ENCODE measurements around the gene PGRMC2.
"Not testable (repeated sequence)": the region's sequence is repeated elsewhere in the genome, so short reads cannot be mapped to it uniquely, and the experiment has no call there.

PGRMC2 gene

GRCh38 chr4:128265550-128265949 lies 22.1 kb downstream of the PGRMC2 start:
- not testable (repeated sequence) for DNase-seq

GRCh38 chr4:128259889-128260288 lies 27.7 kb downstream of the PGRMC2 start:
- DNase-seq, result not testable (repeated sequence)

GRCh38 chr4:128258166-128258565 lies 29.4 kb downstream of the PGRMC2 start:
- DNase-seq, result not testable (repeated sequence)

- no peak for DNase-seq
These were observed 31.1 kb downstream of the PGRMC2 start for GRCh38 chr4:128256539-128256938.

- no peak for DNase-seq
These were observed 31.7 kb downstream of the PGRMC2 start for GRCh38 chr4:128255906-128256305.

- no peak for DNase-seq
These were observed 37.6 kb downstream of the PGRMC2 start for GRCh38 chr4:128249787-128250668.

GRCh38 chr4:128247906-128248305 lies 39.7 kb downstream of the PGRMC2 start:
- no peak for DNase-seq

GRCh38 chr4:128245391-128245790 lies 42.2 kb downstream of the PGRMC2 start:
- DNase-seq, result not testable (repeated sequence)

GRCh38 chr4:128244379-128244778 lies 43.2 kb downstream of the PGRMC2 start:
- no peak for DNase-seq

- no peak for DNase-seq
These were observed 45.0 kb downstream of the PGRMC2 start for GRCh38 chr4:128242601-128243000.

- no peak for DNase-seq
These were observed 45.6 kb downstream of the PGRMC2 start for GRCh38 chr4:128241981-128242380.

GRCh38 chr4:128241425-128241913 lies 46.1 kb downstream of the PGRMC2 start:
- DNase-seq, result no peak

- DNase-seq, result no peak
These were observed 46.6 kb downstream of the PGRMC2 start for GRCh38 chr4:128241019-128241418.

- DNase-seq, result no peak
These were observed 52.8 kb downstream of the PGRMC2 start for GRCh38 chr4:128234836-128235235.

- no peak for DNase-seq
These were observed 54.9 kb downstream of the PGRMC2 start for GRCh38 chr4:128232719-128233118.

GRCh38 chr4:128228845-128229795 lies 58.5 kb downstream of the PGRMC2 start:
- no peak for DNase-seq

GRCh38 chr4:128227991-128228571 lies 59.5 kb downstream of the PGRMC2 start:
- DNase-seq, result no peak

GRCh38 chr4:128225148-128225547 lies 62.5 kb downstream of the PGRMC2 start:
- no peak for DNase-seq

- DNase-seq, result no peak
These were observed 66.0 kb downstream of the PGRMC2 start for GRCh38 chr4:128221586-128221985.

GRCh38 chr4:128220286-128221235 lies 67.1 kb downstream of the PGRMC2 start:
- DNase-seq, result no peak
